Mesenchymal stem cell (in vitro differentiated cells and primary cell): ENCODE data around the gene IGFBP2. TPM values are rescaled to one million over a fixed set of nuclear protein-coding genes. Genes with fewer than 3 reads are reported as not detected.
A peak's percentile ranks its signal among the peaks of the same experiment; 100 is the strongest.

Experiments
- DNase-seq: peaks from one replicate; pipeline ENCODE4 v3.0.0-alpha.2; 2013
- H2AFZ ChIP-seq: one replicate; pipeline ENCODE4 v1.6.1; 2013; ENCODE audit warnings: low read depth, mild to moderate bottlenecking, control low read depth, inconsistent platforms, low read length, moderate library complexity
- H2AK5ac ChIP-seq: 2 replicates; pipeline ENCODE4 v1.6.1; 2013; ENCODE audit warnings: low read length, moderate library complexity, mild to moderate bottlenecking, inconsistent platforms; ENCODE audit not compliant: severe bottlenecking
- H2BK120ac ChIP-seq: one replicate; pipeline ENCODE4 v1.6.1; 2013; ENCODE audit warnings: low read depth, mild to moderate bottlenecking, inconsistent platforms, low read length, moderate library complexity
- H2BK12ac ChIP-seq, 2 experiments: one replicate each; pipeline ENCODE4 v1.6.1; 2013; ENCODE audit warnings: inconsistent platforms in 2 of 2, low read length in 2 of 2, mild to moderate bottlenecking in 2 of 2, moderate library complexity in 2 of 2, control low read depth in 1 of 2
- H2BK15ac ChIP-seq: one replicate; pipeline ENCODE4 v1.6.1; 2013; ENCODE audit warnings: mild to moderate bottlenecking, low read depth, inconsistent platforms; ENCODE audit not compliant: poor library complexity, severe bottlenecking
- H2BK5ac ChIP-seq: 2 replicates; pipeline ENCODE4 v1.6.1; 2013; ENCODE audit warnings: low read depth, mild to moderate bottlenecking, low read length, control low read depth, inconsistent platforms; ENCODE audit not compliant: poor library complexity, severe bottlenecking
- H3K14ac ChIP-seq, 2 experiments: one replicate each; pipeline ENCODE4 v1.6.1; 2013; ENCODE audit warnings: inconsistent platforms in 2 of 2, low read length in 2 of 2, control low read depth in 1 of 2, mild to moderate bottlenecking in 1 of 2, moderate library complexity in 1 of 2
- H3K18ac ChIP-seq, 2 experiments: one replicate each; pipeline ENCODE4 v1.6.1; 2013; ENCODE audit warnings: inconsistent platforms in 2 of 2, low read length in 2 of 2, control low read depth in 1 of 2, low read depth in 1 of 2, mild to moderate bottlenecking in 1 of 2
- H3K23ac ChIP-seq, 2 experiments: one replicate each; pipeline ENCODE4 v1.6.1; 2013; ENCODE audit warnings: inconsistent platforms in 2 of 2, low read length in 2 of 2, mild to moderate bottlenecking in 2 of 2, moderate library complexity in 2 of 2, control low read depth in 1 of 2
- H3K27ac ChIP-seq: 2 replicates; pipeline ENCODE4 v1.5.1; 2013; ENCODE audit warnings: mild to moderate bottlenecking, moderate library complexity, low read length, control low read depth, inconsistent platforms; ENCODE audit not compliant: poor library complexity, severe bottlenecking
- H3K27me3 ChIP-seq, 2 experiments: 2 replicates each; pipeline versions ENCODE4 v1.6.1 to v1.7.0; 2013; ENCODE audit warnings: low read length in 2 of 2, mild to moderate bottlenecking in 2 of 2, moderate library complexity in 2 of 2, control low read depth in 1 of 2, inconsistent platforms in 1 of 2; ENCODE audit not compliant: control insufficient read depth in 1 of 2, insufficient read depth in 1 of 2
- H3K36me3 ChIP-seq, 2 experiments: 2 replicates each; pipeline versions ENCODE4 v1.6.1 to v1.7.0; 2013; ENCODE audit warnings: low read length in 2 of 2, control low read depth in 1 of 2, inconsistent platforms in 1 of 2, low read depth in 1 of 2, mild to moderate bottlenecking in 1 of 2; ENCODE audit not compliant: insufficient read depth in 2 of 2, control insufficient read depth in 1 of 2
- H3K4ac ChIP-seq, 2 experiments: one replicate each; pipeline ENCODE4 v1.6.1; 2013; ENCODE audit warnings: inconsistent platforms in 2 of 2, low read length in 2 of 2, mild to moderate bottlenecking in 2 of 2, moderate library complexity in 2 of 2, control low read depth in 1 of 2, low read depth in 1 of 2
- H3K4me1 ChIP-seq: 2 replicates; pipeline ENCODE4 v1.6.1; 2013; ENCODE audit warnings: low read depth, low read length, control low read depth; ENCODE audit not compliant: control insufficient read depth, insufficient read depth
- H3K4me2 ChIP-seq: 2 replicates; pipeline ENCODE4 v1.6.1; 2013; ENCODE audit warnings: low read length, mild to moderate bottlenecking, inconsistent platforms; ENCODE audit not compliant: poor library complexity, severe bottlenecking
- H3K4me3 ChIP-seq, 2 experiments: 2 replicates each; pipeline versions ENCODE4 v1.5.1 to v1.7.0; 2013; ENCODE audit warnings: low read length in 2 of 2, mild to moderate bottlenecking in 2 of 2, control low read depth in 1 of 2, low read depth in 1 of 2; ENCODE audit not compliant: insufficient read depth in 1 of 2
- H3K79me1 ChIP-seq: replicated peaks from 2 replicates; pipeline ENCODE4 v1.6.1; 2013; ENCODE audit warnings: mild to moderate bottlenecking, control low read depth, low read length, inconsistent platforms; ENCODE audit not compliant: poor library complexity, severe bottlenecking
- H3K9ac ChIP-seq: 2 replicates; pipeline ENCODE4 v1.7.0; 2013; ENCODE audit warnings: mild to moderate bottlenecking, low read length, moderate library complexity
- H3K9me3 ChIP-seq: 2 replicates; pipeline ENCODE4 v1.7.0; 2013; ENCODE audit warnings: mild to moderate bottlenecking, low read length; ENCODE audit not compliant: control insufficient read depth
- H4K8ac ChIP-seq: one replicate; pipeline ENCODE4 v1.6.1; 2013; ENCODE audit warnings: inconsistent platforms, mild to moderate bottlenecking, low read length, moderate library complexity
- H4K91ac ChIP-seq: one replicate; pipeline ENCODE4 v1.6.1; 2013; ENCODE audit warnings: mild to moderate bottlenecking, low read length, inconsistent platforms
- WGBS: methylation state at CpG from one replicate; pipeline ENCODE4 v1.1.7; 2013; ENCODE audit warnings: mixed read lengths; 5-methylcytosine and 5-hydroxymethylcytosine counted together
- polyA plus RNA-seq, 2 experiments: library from polyadenylated mRNA; stranded (reverse); fragments of 200-250 nt; gene quantifications; one replicate each; pipeline ENCODE4 v1.2.3, GENCODE V29; 2013

The IGFBP2 gene, protein sequence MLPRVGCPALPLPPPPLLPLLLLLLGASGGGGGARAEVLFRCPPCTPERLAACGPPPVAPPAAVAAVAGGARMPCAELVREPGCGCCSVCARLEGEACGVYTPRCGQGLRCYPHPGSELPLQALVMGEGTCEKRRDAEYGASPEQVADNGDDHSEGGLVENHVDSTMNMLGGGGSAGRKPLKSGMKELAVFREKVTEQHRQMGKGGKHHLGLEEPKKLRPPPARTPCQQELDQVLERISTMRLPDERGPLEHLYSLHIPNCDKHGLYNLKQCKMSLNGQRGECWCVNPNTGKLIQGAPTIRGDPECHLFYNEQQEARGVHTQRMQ
- 285 TPM for polyA plus RNA-seq (2013, experiment 1 of 2)
- polyA plus RNA-seq (2013, experiment 2 of 2): 282 TPM

DNA sequence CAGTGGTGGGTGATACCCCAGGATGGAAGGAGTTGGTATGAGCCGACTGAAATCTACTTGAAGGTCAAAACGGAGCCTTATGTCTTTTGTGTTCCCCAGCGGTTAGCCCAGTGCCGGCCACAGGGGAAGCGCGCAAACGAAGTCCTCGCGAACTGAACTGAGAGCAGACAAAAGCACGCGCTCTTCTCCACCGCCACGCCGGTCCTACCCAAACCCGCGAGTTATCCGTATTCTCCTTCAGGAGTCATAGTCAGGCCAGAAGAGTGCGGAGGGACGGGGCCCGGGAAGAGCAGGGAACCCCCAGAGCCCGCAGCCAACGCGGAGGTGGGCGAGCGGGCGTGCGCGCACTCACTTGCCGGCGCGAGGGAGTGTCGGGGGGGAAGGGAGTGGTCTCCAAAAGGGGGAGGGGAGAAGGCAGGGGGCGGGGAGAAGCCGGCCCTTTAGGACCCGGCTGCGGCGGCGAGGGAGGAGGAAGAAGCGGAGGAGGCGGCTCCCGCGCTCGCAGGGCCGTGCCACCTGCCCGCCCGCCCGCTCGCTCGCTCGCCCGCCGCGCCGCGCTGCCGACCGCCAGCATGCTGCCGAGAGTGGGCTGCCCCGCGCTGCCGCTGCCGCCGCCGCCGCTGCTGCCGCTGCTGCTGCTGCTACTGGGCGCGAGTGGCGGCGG, at the start of gene IGFBP2:
Gene IGFBP2 (plus strand): TSS at position 469 of the 664 bp plus-strand sequence. CDS start 104 bp downstream, at position 573.
- Histone ChIP-seq H3K18ac (peak within 1 kb of the TSS in 1 of 2 experiments; percentile 63), H3K36me3 (no peaks in the 10 kb centered on the region), H2BK5ac (no peak within 1 kb of the TSS), H3K4me3 (peak within 1 kb of the TSS; percentile 53 to 83), H4K91ac (peak within 1 kb of the TSS; percentile 55), H3K23ac (peak within 1 kb of the TSS in 1 of 2 experiments; percentile 54), H3K9ac (no peak within 1 kb of the TSS), H3K27ac (peak within 1 kb of the TSS; percentile 6), H3K4ac (peak within 1 kb of the TSS; percentile 20 to 65), H2AFZ (peak within 1 kb of the TSS; percentile 62), H3K79me1 (peaks cover 2% of the 10 kb centered on the region), H3K27me3 (peaks cover 0 to 84% of the 10 kb centered on the region in 2 experiments), H2BK120ac (no peak within 1 kb of the TSS), H2BK12ac (peak within 1 kb of the TSS; percentile 18 to 81), H3K14ac (peak within 1 kb of the TSS in 1 of 2 experiments; percentile 75), H3K4me2 (peak within 1 kb of the TSS; percentile 95), H2BK15ac (peak within 1 kb of the TSS; percentile 54), H4K8ac (peak within 1 kb of the TSS; percentile 61), H3K9me3 (no peaks in the 10 kb centered on the region), H2AK5ac (no peak within 1 kb of the TSS), H3K4me1 (peaks cover 26% of the 10 kb centered on the region)
- WGBS: under 1% methylated on average over 27 of the region's 70 CpGs
- peak; percentile 52 for DNase-seq

DNA sequence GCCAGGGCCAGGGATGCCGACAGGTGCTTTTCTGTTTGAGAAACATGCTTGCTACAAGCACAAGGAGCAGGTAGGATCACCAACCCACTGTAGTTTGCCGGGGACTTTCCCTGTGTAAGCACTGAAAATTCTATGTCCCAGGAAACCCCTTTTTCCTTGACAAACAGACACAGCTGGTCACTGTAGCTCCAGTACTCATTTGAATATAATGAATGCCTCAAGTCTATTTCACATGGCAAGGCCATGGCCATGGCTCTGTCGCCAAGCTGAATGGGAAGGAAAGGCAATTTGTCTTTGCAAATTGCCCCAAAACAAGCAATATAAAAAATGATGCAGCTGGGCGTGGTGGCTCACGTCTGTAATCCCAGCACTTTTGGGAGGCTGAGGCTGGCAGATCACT, 49.6 kb upstream of the IGFBP2 start:
- no peak overlapping the region for H4K8ac ChIP-seq
- no peak overlapping the region for H3K23ac ChIP-seq
- no peak overlapping the region for H4K91ac ChIP-seq
- no peak overlapping the region for H2BK12ac ChIP-seq
- H2BK120ac ChIP-seq: no peak overlapping the region
- no peak overlapping the region for H3K4me3 ChIP-seq
- peaks cover 8% of the 10 kb centered on the region for H3K9me3 ChIP-seq
- H3K18ac ChIP-seq: no peak overlapping the region
- 91% methylated on average over 5 of the region's 5 CpGs for WGBS
- no peak overlapping the region for H3K14ac ChIP-seq
- H2BK15ac ChIP-seq: no peak overlapping the region
- H3K4me1 ChIP-seq: peaks cover 7% of the 10 kb centered on the region
- no peak overlapping the region for H2AK5ac ChIP-seq
- H3K27me3 ChIP-seq: peaks cover 4 to 86% of the 10 kb centered on the region in 2 experiments
- DNase-seq: no peak
- no peaks in the 10 kb centered on the region for H3K79me1 ChIP-seq
- no peaks in the 10 kb centered on the region for H3K36me3 ChIP-seq
- no peak overlapping the region for H2BK5ac ChIP-seq
- H3K4ac ChIP-seq: no peak overlapping the region
- H3K4me2 ChIP-seq: peak overlapping the region; percentile 35
- H3K9ac ChIP-seq: no peak overlapping the region
- H3K27ac ChIP-seq: no peak overlapping the region
- H2AFZ ChIP-seq: no peak overlapping the region

DNA sequence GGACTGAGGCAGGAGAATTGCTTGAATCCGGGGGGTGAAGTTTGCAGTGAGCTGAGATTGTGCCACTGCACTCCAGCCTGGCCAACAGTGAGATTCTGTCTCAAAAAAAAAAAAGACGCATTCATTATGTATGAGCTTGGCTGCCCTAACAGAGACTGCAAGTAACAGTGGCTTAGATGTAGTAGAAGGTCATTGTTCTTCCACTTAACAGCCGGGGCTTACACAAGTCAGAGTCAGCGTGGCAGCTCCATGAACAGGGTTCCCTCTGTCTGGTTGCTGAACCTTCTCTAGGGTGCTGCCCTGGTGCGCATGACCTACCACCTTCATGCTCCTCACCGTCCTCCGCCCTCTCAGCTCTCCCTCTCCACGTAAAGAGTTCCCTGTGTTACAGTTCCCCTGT, 49.1 kb upstream of the IGFBP2 start:
- no peak overlapping the region for H2BK120ac ChIP-seq
- no peak overlapping the region for H3K14ac ChIP-seq
- no peak overlapping the region for H2AK5ac ChIP-seq
- H4K91ac ChIP-seq: no peak overlapping the region
- H4K8ac ChIP-seq: no peak overlapping the region
- H2BK12ac ChIP-seq: no peak overlapping the region
- H2BK15ac ChIP-seq: no peak overlapping the region
- H3K9me3 ChIP-seq: peaks cover 8% of the 10 kb centered on the region
- H3K9ac ChIP-seq: no peak overlapping the region
- H3K4me2 ChIP-seq: no peak overlapping the region
- no peak overlapping the region for H3K4ac ChIP-seq
- peaks cover 7% of the 10 kb centered on the region for H3K4me1 ChIP-seq
- H3K23ac ChIP-seq: no peak overlapping the region
- DNase-seq: no peak
- no peak overlapping the region for H2BK5ac ChIP-seq
- H3K27ac ChIP-seq: no peak overlapping the region
- peaks cover 4 to 87% of the 10 kb centered on the region in 2 experiments for H3K27me3 ChIP-seq
- H3K4me3 ChIP-seq: no peak overlapping the region
- H3K36me3 ChIP-seq: no peaks in the 10 kb centered on the region
- H2AFZ ChIP-seq: no peak overlapping the region
- H3K79me1 ChIP-seq: no peaks in the 10 kb centered on the region
- no peak overlapping the region for H3K18ac ChIP-seq
- WGBS: 91% methylated on average over 7 of the region's 8 CpGs

GRCh38 chr2:216585441-216585840, 47.8 kb upstream of the IGFBP2 start:
- H2BK120ac ChIP-seq: no peak overlapping the region
- no peak for DNase-seq
- peaks cover 4 to 80% of the 10 kb centered on the region in 2 experiments for H3K27me3 ChIP-seq

More at GRCh38 chr2:216585441-216585840, 47.8 kb upstream of the IGFBP2 start:
- H3K23ac ChIP-seq: no peak overlapping the region
- H3K27ac ChIP-seq: no peak overlapping the region
- no peaks in the 10 kb centered on the region for H3K36me3 ChIP-seq
- H3K9ac ChIP-seq: no peak overlapping the region
- H3K9me3 ChIP-seq: peaks cover 8% of the 10 kb centered on the region
- H3K18ac ChIP-seq: no peak overlapping the region
- no peak overlapping the region for H2BK12ac ChIP-seq
- H3K14ac ChIP-seq: no peak overlapping the region
- no peak overlapping the region for H3K4me3 ChIP-seq
- no peak overlapping the region for H3K4ac ChIP-seq
- no peak overlapping the region for H4K91ac ChIP-seq
- H2AFZ ChIP-seq: no peak overlapping the region
- H2BK15ac ChIP-seq: no peak overlapping the region
- H3K79me1 ChIP-seq: no peaks in the 10 kb centered on the region
- H3K4me2 ChIP-seq: no peak overlapping the region
- no peak overlapping the region for H2AK5ac ChIP-seq
- H4K8ac ChIP-seq: no peak overlapping the region
- peaks cover 7% of the 10 kb centered on the region for H3K4me1 ChIP-seq
- WGBS: 90% methylated on average over 1 of the region's 1 CpG
- H2BK5ac ChIP-seq: no peak overlapping the region
